HCT116 (cell line): ENCODE results near the gene TFF2. TPM values are rescaled to one million over a fixed set of nuclear protein-coding genes. Genes with fewer than 3 reads are reported as not detected.

Experiments
- ATAC-seq: fragments of 200-7000 bp; cut with Tn5 transposase; 2 replicates; pipeline ENCODE4 v1.9.1; 2020; ENCODE audit warnings: mild to moderate bottlenecking, moderate library complexity
- BruUV-seq: library from RNA; stranded (reverse); fragments of 400-500 nt; replicated peaks from 2 replicates; lab custom pipeline; 2021; lab: Mats Ljungman, UMichigan
- CTCF ChIA-PET: fragments of 300-600 bp; sonication (Branson Sonifier 250); formaldehyde crosslinking; loops from one replicate; lab custom pipeline; 2021; ENCODE audit warnings: antibody characterized with exemption; lab: Charles Lee
- POLR2A ChIA-PET: fragments of 300-600, 350-600 bp; sonication (Branson Sonifier 250); formaldehyde crosslinking; loops from one replicate; lab custom pipeline; 2021; ENCODE audit warnings: antibody characterized with exemption; lab: Charles Lee
- RAD21 ChIA-PET, 2 experiments: fragments of 300-600 bp; sonication (Branson Sonifier 250); formaldehyde crosslinking; loops; one replicate each; lab custom pipeline; 2023; ENCODE audit warnings: low total read pairs in 2 of 2; ENCODE audit not compliant: uncharacterized antibody in 2 of 2, unreplicated experiment in 2 of 2, low non-redundant PET in 1 of 2; lab: Charles Lee
- DNase-seq: peaks from one replicate; pipeline ENCODE4 v3.0.0-alpha.2; 2010; ENCODE audit warnings: low read depth, low spot score
- H2AFZ ChIP-seq: fragments of 200-600 bp; shearing (Covaris generic), sonication (generic); 2 replicates; pipeline ENCODE4 v1.6.1; 2017; ENCODE audit warnings: low read depth, mixed run types, mixed read lengths, antibody characterized with exemption, low read length; ENCODE audit not compliant: poor library complexity, severe bottlenecking
- H3K27ac ChIP-seq: 2 replicates; pipeline ENCODE4 v1.5.1; 2012; ENCODE audit warnings: low read depth, low read length
- H3K27me3 ChIP-seq: fragments of 200-600 bp; sonication (generic); 2 replicates; pipeline ENCODE4 v1.6.1; 2016; ENCODE audit warnings: mixed run types, low read length, mixed read lengths; ENCODE audit not compliant: insufficient read depth
- H3K36me3 ChIP-seq, 2 experiments: fragments of 200-500 bp in 1 of 2; fragments of 200-600 bp in 1 of 2; sonication (Bioruptor generic) in 1 of 2; sonication (generic) in 1 of 2; 2 replicates each; pipeline versions ENCODE4 v1.5.1 to v1.6.1; 2014 to 2016; ENCODE audit warnings: low read length in 2 of 2, inconsistent platforms in 1 of 2, mixed read lengths in 1 of 2, mixed run types in 1 of 2; ENCODE audit not compliant: insufficient read depth in 2 of 2, control insufficient read depth in 1 of 2
- H3K4me1 ChIP-seq, 2 experiments: fragments of 200-600 bp in 1 of 2; sonication (generic) in 1 of 2; 2 replicates each; pipeline versions ENCODE4 v1.5.1 to v1.6.1; 2012 to 2017; ENCODE audit warnings: low read length in 2 of 2, inconsistent platforms in 1 of 2, mild to moderate bottlenecking in 1 of 2, mixed read lengths in 1 of 2, mixed run types in 1 of 2, moderate library complexity in 1 of 2; ENCODE audit not compliant: insufficient read depth in 2 of 2, control insufficient read depth in 1 of 2
- H3K4me2 ChIP-seq: fragments of 200-600 bp; sonication (generic); 2 replicates; pipeline ENCODE4 v1.6.1; 2017; ENCODE audit warnings: mixed run types, low read length, mixed read lengths
- H3K4me3 ChIP-seq, 2 experiments: fragments of 200-600 bp in 1 of 2; sonication (generic) in 1 of 2; replicated peaks in 1 of 2; 2 replicates each; pipeline ENCODE4 v1.5.1; 2011 to 2016; ENCODE audit warnings: low read length in 2 of 2, control low read depth in 1 of 2, low read depth in 1 of 2, mild to moderate bottlenecking in 1 of 2, mixed read lengths in 1 of 2, mixed run types in 1 of 2
- H3K79me2 ChIP-seq: fragments of 200-600 bp; sonication (generic); 2 replicates; pipeline ENCODE4 v1.6.1; 2017; ENCODE audit warnings: mild to moderate bottlenecking, mixed run types, low read length, moderate library complexity, mixed read lengths; ENCODE audit not compliant: insufficient read depth
- H3K9ac ChIP-seq: fragments of 200-600 bp; sonication (generic); 2 replicates; pipeline ENCODE4 v1.6.1; 2016; ENCODE audit warnings: low read length, mixed read lengths
- H3K9me2 ChIP-seq: fragments of 200-600 bp; sonication (generic), shearing (Covaris generic); 2 replicates; pipeline ENCODE4 v1.6.1; 2017; ENCODE audit warnings: mixed run types, mild to moderate bottlenecking, moderate library complexity; ENCODE audit not compliant: insufficient read depth
- H3K9me3 ChIP-seq, 2 experiments: fragments of 200-500 bp in 1 of 2; fragments of 200-600 bp in 1 of 2; sonication (Bioruptor generic) in 1 of 2; sonication (generic) in 1 of 2; 2 replicates each; pipeline ENCODE4 v1.6.1; 2014 to 2017; ENCODE audit warnings: low read length in 2 of 2, mixed read lengths in 2 of 2, inconsistent platforms in 1 of 2, low read depth in 1 of 2, mild to moderate bottlenecking in 1 of 2, mixed run types in 1 of 2, moderate library complexity in 1 of 2; ENCODE audit not compliant: control insufficient read depth in 1 of 2, insufficient read depth in 1 of 2
- H4K20me1 ChIP-seq: fragments of 200-600 bp; sonication (generic), shearing (Covaris generic); 2 replicates; pipeline ENCODE4 v1.6.1; 2017; ENCODE audit warnings: mixed run types, mild to moderate bottlenecking, moderate library complexity; ENCODE audit not compliant: insufficient read depth
- CEBPB ChIP-seq: IDR thresholded peaks from 2 replicates; pipeline ENCODE4 v1.6.1; 2012; ENCODE audit warnings: low read depth
- JUND ChIP-seq: IDR thresholded peaks from 2 replicates; pipeline ENCODE4 v1.6.1; 2012
- POLR2A ChIP-seq: IDR thresholded peaks from 2 replicates; pipeline ENCODE4 v1.7.0; 2011; ENCODE audit warnings: borderline replicate concordance; ENCODE audit not compliant: insufficient read depth, insufficient read length; ENCODE audit errors: extremely low read depth
- POLR2AphosphoS5 ChIP-seq: IDR thresholded peaks from 2 replicates; pipeline ENCODE4 v1.6.1; 2011; ENCODE audit warnings: mild to moderate bottlenecking, low read depth, low read length, moderate library complexity
- RAD21 ChIP-seq: IDR thresholded peaks from 2 replicates; pipeline ENCODE4 v1.6.1; 2012; ENCODE audit warnings: low read depth, mild to moderate bottlenecking
- REST ChIP-seq: IDR thresholded peaks from 2 replicates; pipeline ENCODE4 v1.6.1; 2012; ENCODE audit warnings: low read depth
- SIN3A ChIP-seq: IDR thresholded peaks from 2 replicates; pipeline ENCODE4 v1.6.1; 2012; ENCODE audit warnings: low read depth
- SP1 ChIP-seq: IDR thresholded peaks from 2 replicates; pipeline ENCODE4 v1.6.1; 2012; ENCODE audit warnings: low read depth
- SRF ChIP-seq: IDR thresholded peaks from 2 replicates; pipeline ENCODE4 v1.6.1; 2012; ENCODE audit warnings: low read depth
- TCF7L2 ChIP-seq: IDR thresholded peaks from 2 replicates; pipeline ENCODE4 v1.7.0; 2011; ENCODE audit warnings: borderline replicate concordance, inconsistent platforms; ENCODE audit not compliant: insufficient read depth, insufficient read length; ENCODE audit errors: extremely low read depth
- YY1 ChIP-seq: IDR thresholded peaks from 2 replicates; pipeline ENCODE4 v1.6.1; 2011; ENCODE audit warnings: low read length, low read depth, moderate library complexity, mild to moderate bottlenecking; ENCODE audit not compliant: insufficient replicate concordance; ENCODE audit errors: extremely low read depth
- ZNF274 ChIP-seq: fragments of 200-500 bp; sonication (Bioruptor generic); IDR thresholded peaks from 2 replicates; pipeline ENCODE4 v1.6.1; 2014; ENCODE audit warnings: mild to moderate bottlenecking, low read depth, low read length, inconsistent platforms
- intact Hi-C: fragments of 100-400 bp; cut with micrococcal nuclease; formaldehyde crosslinking; loops from 2 replicates; pipeline ENCODE4 v1.10.0; 2022
- total RNA-seq: library from RNA; stranded (reverse); gene quantifications from one replicate; pipeline ENCODE4 v1.2.1, GENCODE V29; 2021; ENCODE audit not compliant: unreplicated experiment

TFF2 gene
- total RNA-seq, 1 experiment from 2014 or later, result not detected

- DNase-seq (no peak), ATAC-seq (no peak)
- H3K9ac ChIP-seq, result no peak overlapping the region
- H3K79me2 ChIP-seq, result no peaks in the 10 kb centered on the region
- TF ChIP-seq CEBPB (no peak), POLR2A (no peak), RAD21 (no peak), SP1 (no peak), TCF7L2 (no peak), POLR2AphosphoS5 (no peak), YY1 (no peak), JUND (no peak), SIN3A (no peak), REST (no peak), ZNF274 (no peak), SRF (no peak)
- no peak overlapping the region for H3K27ac ChIP-seq
- H3K9me2 ChIP-seq, result no peaks in the 10 kb centered on the region
- peaks cover 0 to under 1% of the 10 kb centered on the region in 2 experiments; a peak in 2 of 4 replicates for H3K4me1 ChIP-seq
- H3K27me3 ChIP-seq, result no peaks in the 10 kb centered on the region
- no peak overlapping the region for H3K4me3 ChIP-seq
- ChIA-PET RAD21 (no interaction called here), CTCF (no interaction called here), POLR2A (no interaction called here)
- intact Hi-C loops, result loop anchor here (10.0 kb wide), 1 partner anchor 124 kb away; no protein-coding TSS in a partner anchor
- H4K20me1 ChIP-seq, result no peaks in the 10 kb centered on the region
- no TSS peak for BruUV-seq
- H3K9me3 ChIP-seq, result no peaks in the 10 kb centered on the region
- no peak overlapping the region for H2AFZ ChIP-seq
- H3K36me3 ChIP-seq, result no peaks in the 10 kb centered on the region
- no peak overlapping the region for H3K4me2 ChIP-seq
Observed at GRCh38 chr21:42330380-42331371, 20.1 kb downstream of the TFF2 start.
